ENCODE results near the gene DCAF16. TPM values are rescaled to one million over a fixed set of nuclear protein-coding genes. Genes with fewer than 3 reads are reported as not detected.

The DCAF16 gene
- total RNA-seq, 1 experiment from 2014 or later = 55.3 TPM

- BruUV-seq (replicated peaks) = no TSS peak
- Histone ChIP-seq H3K36me3 (ENCODE audit: control insufficient read depth, insufficient read depth, low read length) (no peaks in the 10 kb centered on the region), H3K4me3 (ENCODE audit: low read depth, low read length) (no peak overlapping the region), H3K27me3 (replicated peaks; ENCODE audit: control insufficient read depth, insufficient read depth, low read length) (no peaks in the 10 kb centered on the region), H3K4me1 (peaks cover under 1% of the 10 kb centered on the region; the same call in 1 of the 2 replicates), H3K9me3 (no peaks in the 10 kb centered on the region)
- Mint-ChIP-seq H3K36me3 (ENCODE audit: insufficient read depth, unreplicated experiment) (peaks cover 52% of the 10 kb centered on the region), H3K4me3 (ENCODE audit: unreplicated experiment) (no peak overlapping the region), H3K4me1 (ENCODE audit: low read depth, unreplicated experiment) (peaks cover 13% of the 10 kb centered on the region), H3K27ac (ENCODE audit: unreplicated experiment) (no peak overlapping the region), H3K27me3 (ENCODE audit: insufficient read depth, unreplicated experiment) (no peaks in the 10 kb centered on the region), H3K9me3 (ENCODE audit: unreplicated experiment) (no peaks in the 10 kb centered on the region)
- ChIA-PET POLR2A (no interaction called here), CTCF (no interaction called here)
- intact Hi-C loops (cut with micrococcal nuclease; ENCODE audit: unreplicated experiment) = loop anchor here (5.0 kb wide), 1 partner anchor 208 kb away; no protein-coding TSS in a partner anchor
- TF ChIP-seq, protein P1, sequence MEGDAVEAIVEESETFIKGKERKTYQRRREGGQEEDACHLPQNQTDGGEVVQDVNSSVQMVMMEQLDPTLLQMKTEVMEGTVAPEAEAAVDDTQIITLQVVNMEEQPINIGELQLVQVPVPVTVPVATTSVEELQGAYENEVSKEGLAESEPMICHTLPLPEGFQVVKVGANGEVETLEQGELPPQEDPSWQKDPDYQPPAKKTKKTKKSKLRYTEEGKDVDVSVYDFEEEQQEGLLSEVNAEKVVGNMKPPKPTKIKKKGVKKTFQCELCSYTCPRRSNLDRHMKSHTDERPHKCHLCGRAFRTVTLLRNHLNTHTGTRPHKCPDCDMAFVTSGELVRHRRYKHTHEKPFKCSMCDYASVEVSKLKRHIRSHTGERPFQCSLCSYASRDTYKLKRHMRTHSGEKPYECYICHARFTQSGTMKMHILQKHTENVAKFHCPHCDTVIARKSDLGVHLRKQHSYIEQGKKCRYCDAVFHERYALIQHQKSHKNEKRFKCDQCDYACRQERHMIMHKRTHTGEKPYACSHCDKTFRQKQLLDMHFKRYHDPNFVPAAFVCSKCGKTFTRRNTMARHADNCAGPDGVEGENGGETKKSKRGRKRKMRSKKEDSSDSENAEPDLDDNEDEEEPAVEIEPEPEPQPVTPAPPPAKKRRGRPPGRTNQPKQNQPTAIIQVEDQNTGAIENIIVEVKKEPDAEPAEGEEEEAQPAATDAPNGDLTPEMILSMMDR (IDR thresholded peaks at IDR 0.05; ENCODE audit: insufficient read depth in 1 of 2, low read depth in 1 of 2, low read length in 1 of 2, severe bottlenecking in 1 of 2, unreplicated experiment in 1 of 2) = no peak
- no peak for DNase-seq
These were observed 4.9 kb downstream of the DCAF16 start for GRCh38 chr4:17805580-17806155.

DNA sequence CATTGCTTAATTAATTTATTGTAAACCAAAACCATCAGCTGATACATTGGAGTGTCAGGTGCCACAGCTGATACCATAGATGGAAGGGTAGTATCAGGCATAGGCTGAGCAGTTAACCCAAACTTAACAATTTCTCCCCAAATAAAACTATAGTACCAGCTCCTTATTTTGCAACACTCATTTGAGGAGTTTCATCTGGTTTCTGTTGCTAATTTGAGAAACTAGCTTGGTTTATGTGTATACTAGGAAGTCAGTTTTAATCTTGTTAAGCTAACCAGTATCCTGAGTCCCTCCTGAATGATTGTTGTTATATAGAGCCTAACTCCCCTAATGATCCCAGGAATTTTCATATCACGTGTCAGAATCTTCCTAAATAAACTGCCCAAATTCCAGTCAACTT, 12.7 kb downstream of the DCAF16 start:
- CTCF ChIA-PET = no interaction called here

GRCh38 chr4:17794730-17795129, 15.8 kb downstream of the DCAF16 start:
- Mint-ChIP-seq H3K4me1 (ENCODE audit: low read depth, unreplicated experiment) (no peaks in the 10 kb centered on the region), H3K36me3 (ENCODE audit: insufficient read depth, unreplicated experiment) (peaks cover 5% of the 10 kb centered on the region), H3K4me3 (ENCODE audit: unreplicated experiment) (no peak overlapping the region), H3K27me3 (ENCODE audit: insufficient read depth, unreplicated experiment) (no peaks in the 10 kb centered on the region), H3K27ac (ENCODE audit: unreplicated experiment) (no peak overlapping the region), H3K9me3 (ENCODE audit: unreplicated experiment) (no peaks in the 10 kb centered on the region)
- H3K36me3 ChIP-seq (ENCODE audit: control insufficient read depth, insufficient read depth, low read length) = no peaks in the 10 kb centered on the region
- intact Hi-C loops (cut with micrococcal nuclease; ENCODE audit: unreplicated experiment) = no loop called here
- TF ChIP-seq, protein P1 (IDR thresholded peaks at IDR 0.05; ENCODE audit: insufficient read depth in 1 of 2, low read depth in 1 of 2, low read length in 1 of 2, severe bottlenecking in 1 of 2, unreplicated experiment in 1 of 2) = no peak
- no peak overlapping the region for H3K4me3 ChIP-seq (ENCODE audit: low read depth, low read length)
- POLR2A ChIA-PET = no interaction called here
- H3K9me3 ChIP-seq = no peaks in the 10 kb centered on the region
- CTCF ChIA-PET = no interaction called here
- no peaks in the 10 kb centered on the region for H3K27me3 ChIP-seq (replicated peaks; ENCODE audit: control insufficient read depth, insufficient read depth, low read length)
- H3K4me1 ChIP-seq = no peaks in the 10 kb centered on the region
- no TSS peak for BruUV-seq (replicated peaks)
- DNase-seq = no peak

More for the DNA sequence above, 12.7 kb downstream of the DCAF16 start:
- Mint-ChIP-seq H3K9me3 (ENCODE audit: unreplicated experiment) (no peaks in the 10 kb centered on the region), H3K4me3 (ENCODE audit: unreplicated experiment) (no peak overlapping the region), H3K36me3 (ENCODE audit: insufficient read depth, unreplicated experiment) (peaks cover 24% of the 10 kb centered on the region), H3K27ac (ENCODE audit: unreplicated experiment) (no peak overlapping the region), H3K27me3 (ENCODE audit: insufficient read depth, unreplicated experiment) (no peaks in the 10 kb centered on the region), H3K4me1 (ENCODE audit: low read depth, unreplicated experiment) (no peaks in the 10 kb centered on the region)
- intact Hi-C loops (cut with micrococcal nuclease; ENCODE audit: unreplicated experiment) = no loop called here
- Histone ChIP-seq H3K27me3 (replicated peaks; ENCODE audit: control insufficient read depth, insufficient read depth, low read length) (no peaks in the 10 kb centered on the region), H3K36me3 (ENCODE audit: control insufficient read depth, insufficient read depth, low read length) (no peaks in the 10 kb centered on the region), H3K9me3 (no peaks in the 10 kb centered on the region), H3K4me3 (ENCODE audit: low read depth, low read length) (no peak overlapping the region), H3K4me1 (peaks cover 5% of the 10 kb centered on the region; the same call in 1 of the 2 replicates)
- TF ChIP-seq, protein P1 (IDR thresholded peaks at IDR 0.05; ENCODE audit: insufficient read depth in 1 of 2, low read depth in 1 of 2, low read length in 1 of 2, severe bottlenecking in 1 of 2, unreplicated experiment in 1 of 2) = no peak
- POLR2A ChIA-PET = no interaction called here
- BruUV-seq (replicated peaks) = no TSS peak
- no peak for DNase-seq

Data from Caco-2 (cell line).